EH (cell line): ENCODE results near the gene PDE11A.

Source experiments
- DNase-seq: peaks from one replicate; pipeline ENCODE4 v3.0.0-alpha.2; 2015; ENCODE audit warnings: low read depth

PDE11A gene

DNA sequence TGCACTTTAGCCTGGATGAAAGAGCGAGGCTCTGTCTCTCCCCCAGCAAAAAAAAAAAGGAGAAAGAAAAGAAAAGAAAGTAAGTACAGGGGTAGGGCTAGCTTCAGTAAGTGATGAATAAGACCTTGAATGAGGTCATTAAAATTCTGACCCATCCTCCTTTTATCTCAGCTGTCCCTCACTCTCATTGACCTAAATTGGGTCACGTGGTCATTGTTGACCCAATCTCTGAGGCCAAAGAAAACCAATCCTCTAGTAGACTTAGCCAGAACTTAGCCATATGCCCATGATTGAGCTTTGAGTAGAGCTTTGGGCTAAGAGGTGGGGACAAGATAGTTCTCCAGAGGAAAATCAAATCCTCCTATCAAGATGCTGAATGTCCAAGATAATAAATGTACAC, 149.3 kb downstream of the PDE11A start:
- DNase-seq = no peak

DNA sequence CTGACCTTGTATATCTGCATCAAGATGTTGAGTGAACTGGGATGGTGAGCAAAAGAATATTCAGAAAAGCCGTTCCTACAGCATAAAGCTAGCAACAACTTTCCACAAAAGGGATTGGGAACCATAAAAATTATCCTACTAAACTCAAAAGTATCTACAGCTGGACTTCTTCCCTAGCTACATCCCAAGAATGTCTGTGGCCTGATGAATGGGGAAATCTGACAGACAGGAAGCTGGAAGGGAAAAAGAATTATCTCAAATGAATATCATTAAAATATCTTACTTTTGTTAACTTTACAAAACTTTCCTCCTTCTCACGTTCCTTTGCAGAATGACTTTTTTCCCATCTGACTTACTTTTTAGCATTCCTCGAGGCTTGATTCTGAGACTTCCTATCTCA, 150.9 kb downstream of the PDE11A start:
- DNase-seq = peak; percentile 19

DNA sequence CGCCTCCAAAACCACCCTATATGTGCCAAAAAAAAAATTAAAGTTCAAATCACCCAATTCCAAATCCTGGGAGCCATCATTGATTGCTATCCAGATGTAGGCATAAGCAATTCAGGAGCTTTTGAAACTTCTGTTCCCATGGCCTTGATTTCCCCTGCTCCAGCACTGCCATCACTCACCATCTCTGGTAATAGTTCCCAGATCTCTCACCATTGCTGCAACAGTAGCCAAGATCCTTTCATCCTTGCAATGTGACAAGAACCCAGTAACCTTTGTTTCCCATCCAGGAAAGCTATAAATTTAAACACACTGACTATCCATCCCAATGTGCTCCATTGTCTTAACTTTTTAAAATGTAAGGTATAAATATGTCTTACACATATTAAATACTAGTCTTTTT, 155.4 kb downstream of the PDE11A start:
- DNase-seq = no peak

DNA sequence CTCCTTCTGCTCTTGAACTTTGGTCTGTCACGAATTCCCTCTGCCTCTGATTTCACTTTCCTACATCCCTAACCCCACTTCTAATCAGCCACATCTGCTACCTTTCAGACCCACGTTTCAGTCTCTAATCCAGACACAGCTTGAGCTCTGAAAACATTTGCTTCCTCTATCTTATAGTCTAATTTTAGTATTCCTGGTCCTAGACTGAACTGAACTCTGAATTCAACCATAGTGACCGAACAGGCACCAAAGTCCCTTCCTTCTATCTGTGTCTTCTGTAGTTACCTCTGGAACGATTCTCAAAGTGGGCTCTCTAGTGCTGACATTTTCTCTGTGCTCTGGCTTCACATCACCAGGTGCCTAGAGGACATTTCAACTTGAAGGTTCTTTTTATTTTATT, 156.2 kb downstream of the PDE11A start:
- DNase-seq = no peak

DNA sequence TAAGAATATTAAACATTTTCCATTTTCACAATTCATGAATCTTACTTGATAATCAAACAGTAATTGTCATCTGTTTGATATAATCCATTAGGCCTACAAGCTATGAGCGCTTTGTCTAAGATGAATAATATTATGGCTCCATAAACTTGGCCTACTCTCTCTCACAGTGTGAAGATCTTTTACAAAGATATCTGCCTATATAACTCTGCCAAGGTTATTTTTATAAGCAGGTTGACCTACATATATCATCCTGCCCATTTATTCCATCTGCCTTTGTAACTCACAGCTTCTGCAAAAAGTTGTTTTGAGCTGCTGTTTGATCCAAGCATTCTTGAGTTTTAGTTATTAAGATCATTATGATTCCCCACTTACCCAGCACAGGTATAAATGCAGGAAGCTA, 158.3 kb downstream of the PDE11A start:
- DNase-seq = no peak

DNA sequence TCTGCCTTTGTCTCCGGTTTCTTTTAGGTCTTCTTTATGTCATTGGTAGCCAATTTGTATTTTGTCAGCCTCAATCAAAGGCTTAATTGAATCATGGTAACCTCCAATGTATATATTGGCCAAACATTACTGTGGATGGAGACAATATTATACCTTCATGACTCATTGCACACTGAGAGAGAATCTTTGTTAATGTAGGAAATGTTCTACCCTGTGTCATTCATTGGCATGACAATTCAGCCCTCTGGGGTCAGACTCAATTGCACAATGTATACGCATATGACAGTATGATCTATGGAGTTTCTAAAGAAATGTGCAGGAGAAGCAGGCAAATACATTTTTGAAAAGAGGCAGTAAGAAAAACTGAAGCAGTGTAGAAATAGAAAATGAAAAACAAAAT, 162.6 kb downstream of the PDE11A start:
- no peak for DNase-seq

DNA sequence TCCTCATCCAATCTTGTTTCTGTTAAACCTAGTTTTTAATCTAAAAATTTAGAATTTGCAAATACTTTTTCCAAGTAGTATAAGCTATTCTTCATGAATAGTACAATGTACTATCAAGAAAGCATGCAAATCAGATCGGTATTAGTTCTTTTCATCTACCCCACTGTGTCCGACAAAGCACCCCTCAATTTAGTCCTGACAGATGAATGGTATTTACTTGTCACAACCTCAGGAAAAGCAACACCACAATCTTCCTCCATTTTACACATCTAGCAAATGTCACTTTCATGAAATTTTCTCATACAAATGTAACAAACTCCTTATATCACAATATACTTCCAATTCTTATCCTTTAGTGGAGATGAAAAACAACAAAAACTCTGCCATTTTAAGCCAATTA, 163.8 kb downstream of the PDE11A start:
- no peak for DNase-seq

DNA sequence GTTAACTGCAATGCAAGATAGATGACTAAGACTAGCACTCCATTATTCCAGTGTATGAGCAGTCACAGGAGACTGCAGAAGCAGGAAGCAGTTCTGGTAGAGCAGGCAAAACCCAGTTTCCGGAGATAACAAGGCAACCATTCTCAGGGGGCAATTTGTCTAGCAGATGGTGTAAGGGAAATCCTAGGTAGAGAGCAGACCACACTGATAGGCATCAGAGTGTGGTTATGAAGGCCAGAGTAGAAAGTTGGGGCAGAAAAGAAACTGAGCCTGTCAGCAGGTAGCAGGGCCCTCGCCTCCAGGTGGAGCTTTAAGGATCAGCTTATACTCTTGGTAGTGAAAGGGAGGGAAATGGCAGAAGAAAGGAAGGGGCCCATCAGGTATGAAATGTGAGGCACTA, 164.4 kb downstream of the PDE11A start:
- DNase-seq = no peak

DNA sequence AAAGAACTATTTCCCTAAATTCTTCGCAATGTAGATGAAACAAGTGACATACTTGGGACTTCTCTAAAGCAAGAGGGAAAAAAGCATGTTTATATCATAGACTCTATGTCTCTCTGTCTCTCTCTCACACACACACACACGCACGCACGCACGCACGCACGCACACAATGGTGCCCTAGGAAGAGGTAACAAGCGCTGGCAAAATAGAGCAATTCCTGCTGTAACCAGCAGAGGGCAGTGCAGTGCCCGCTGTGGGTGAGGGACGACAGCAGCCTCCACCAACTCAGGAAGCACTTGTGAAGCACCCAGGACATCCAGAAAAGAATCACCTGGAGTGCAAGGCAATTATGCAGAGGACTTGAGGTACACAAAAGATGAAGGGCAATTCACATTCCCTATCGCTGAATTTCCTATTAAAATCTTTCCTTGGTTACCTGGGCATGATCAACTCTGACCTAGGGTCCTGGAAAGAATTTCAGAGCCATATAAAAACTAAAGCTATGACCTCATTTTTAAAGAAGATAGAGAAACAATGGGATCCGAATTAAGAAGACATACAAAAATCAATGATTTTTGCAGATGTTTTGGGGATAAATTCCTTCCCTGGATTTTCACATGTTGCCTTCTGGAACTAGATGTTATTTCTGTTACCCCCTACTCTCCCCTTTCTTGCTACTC, 166.4 kb downstream of the PDE11A start:
- peak; percentile 60 for DNase-seq

DNA sequence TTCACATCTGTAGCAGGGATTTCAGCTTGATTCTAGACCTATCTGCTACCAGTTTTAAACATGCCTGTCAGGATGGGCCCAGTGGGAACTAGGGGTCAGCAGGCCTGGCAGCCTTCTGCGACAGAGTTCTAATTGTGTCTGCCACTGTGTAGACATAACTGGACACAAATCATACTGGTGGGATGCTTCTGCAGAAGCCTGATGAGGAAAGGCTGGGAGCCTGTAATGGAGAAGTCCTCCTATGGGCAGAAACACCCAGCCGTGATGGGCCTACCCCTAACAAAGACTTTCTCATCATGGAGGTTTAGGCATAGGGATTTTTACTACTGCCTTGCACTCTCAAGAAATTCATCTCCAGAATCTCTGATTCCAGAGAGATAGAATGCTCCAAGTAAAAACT, 166.9 kb downstream of the PDE11A start:
- no peak for DNase-seq

DNA sequence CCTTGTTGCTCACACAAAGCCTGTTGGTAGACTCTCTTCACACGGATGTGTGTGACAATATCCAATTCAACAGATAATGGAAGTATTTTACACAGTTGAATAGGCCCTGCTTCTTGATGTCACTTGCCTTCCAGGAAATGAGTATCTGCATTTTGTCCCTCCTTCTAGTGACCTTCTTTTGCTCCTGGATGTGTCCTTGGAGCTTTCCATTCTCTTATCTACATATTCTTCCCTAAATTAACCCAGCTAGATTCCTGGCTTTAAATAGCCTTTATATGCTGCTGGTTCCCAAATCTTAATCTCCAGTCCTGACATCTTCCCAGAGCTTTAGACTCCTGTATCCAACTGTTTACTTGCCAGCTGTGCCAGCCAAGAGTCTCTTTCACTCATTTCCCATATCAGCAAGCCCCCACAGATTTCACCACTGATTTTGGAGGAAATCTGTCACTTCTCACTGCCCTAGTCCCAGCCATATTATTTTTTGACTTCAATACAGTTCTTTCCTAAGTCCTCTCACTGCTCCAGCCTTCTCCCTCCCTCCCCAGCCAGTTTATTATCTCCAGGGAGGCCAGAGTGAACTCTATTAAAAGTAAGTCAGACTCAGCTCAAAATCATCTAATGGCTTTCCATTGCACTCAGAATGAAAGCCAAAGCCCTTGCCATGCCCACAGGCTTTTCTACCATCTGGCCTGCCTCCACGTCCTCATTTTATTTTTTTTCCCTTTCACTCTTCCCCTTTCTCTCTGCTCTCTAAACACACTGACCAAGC, 170.0 kb downstream of the PDE11A start:
- DNase-seq = no peak

DNA sequence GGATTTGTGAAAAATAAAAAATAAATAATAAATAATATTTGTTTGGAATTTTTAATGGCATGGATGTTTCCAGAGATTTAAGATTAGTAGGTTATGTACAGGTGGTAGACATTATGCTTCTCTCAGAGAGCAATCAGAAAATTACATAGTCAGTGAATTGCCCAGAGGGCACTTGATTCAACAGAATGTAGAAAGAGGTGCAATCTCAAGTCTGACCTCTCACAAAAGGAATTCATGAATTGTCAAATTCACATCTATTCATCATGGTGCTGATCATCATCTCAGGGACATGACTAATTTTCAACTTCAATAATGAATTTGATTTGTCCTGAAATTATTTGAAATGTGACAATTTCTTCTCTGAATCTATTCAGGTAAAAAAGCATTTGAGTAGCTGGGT, 172.5 kb downstream of the PDE11A start:
- no peak for DNase-seq

DNA sequence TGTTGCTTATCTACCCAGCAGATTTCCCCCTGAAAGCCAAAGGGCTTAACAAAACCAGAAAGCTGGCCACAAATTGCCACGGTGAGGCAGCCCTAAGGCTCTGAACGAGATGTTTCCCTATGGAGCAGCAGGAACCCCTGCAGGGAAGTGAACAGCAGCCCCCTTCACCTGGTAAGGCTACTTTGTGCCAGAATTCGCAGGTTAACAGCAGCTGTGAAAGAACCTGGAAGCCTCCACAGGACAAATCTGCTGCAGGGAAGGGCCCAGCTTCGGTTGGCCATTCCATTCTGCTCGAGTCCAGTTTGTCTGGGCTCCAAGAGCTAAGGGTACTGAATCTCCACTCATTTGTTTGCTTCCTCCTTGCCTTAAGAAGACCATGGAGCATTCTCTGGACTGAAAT, 175.3 kb downstream of the PDE11A start:
- DNase-seq = no peak

DNA sequence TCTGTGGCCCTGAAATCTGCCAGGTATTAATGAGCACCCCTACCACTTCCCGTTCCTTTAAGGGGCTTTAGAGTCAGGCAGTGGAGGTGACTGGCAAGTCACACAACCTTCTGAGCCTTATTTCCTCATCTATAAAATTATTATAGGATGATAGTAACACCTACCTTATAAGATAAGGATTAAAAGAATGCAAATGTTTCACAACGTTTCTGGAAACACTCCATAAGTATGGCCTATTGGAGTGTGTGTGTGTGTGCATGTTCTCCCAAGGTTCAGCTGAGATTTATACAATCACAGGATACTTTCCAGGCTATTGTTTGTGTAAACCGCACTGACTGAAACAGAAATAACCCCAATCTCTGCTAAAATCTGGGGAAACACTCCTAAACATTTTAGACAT, 176.0 kb downstream of the PDE11A start:
- DNase-seq = no peak

DNA sequence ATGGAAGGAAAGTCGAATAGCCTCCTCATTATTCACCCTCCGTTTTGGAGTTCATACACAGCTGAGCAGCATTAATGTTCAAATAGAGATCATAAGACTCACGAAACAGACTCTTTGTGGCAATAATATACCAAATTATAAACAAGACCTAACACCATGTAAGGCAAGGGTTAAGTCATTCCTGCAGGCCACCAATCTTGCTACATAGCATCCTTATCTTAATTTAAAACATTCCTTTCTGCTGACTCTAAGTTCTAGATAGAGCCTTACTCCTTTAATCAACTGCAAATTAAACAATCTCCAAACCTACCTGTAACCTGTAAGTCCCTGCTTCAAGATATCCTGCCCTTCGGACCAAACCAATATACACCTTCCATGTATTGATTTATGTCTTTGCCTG, 178.0 kb downstream of the PDE11A start:
- no peak for DNase-seq

DNA sequence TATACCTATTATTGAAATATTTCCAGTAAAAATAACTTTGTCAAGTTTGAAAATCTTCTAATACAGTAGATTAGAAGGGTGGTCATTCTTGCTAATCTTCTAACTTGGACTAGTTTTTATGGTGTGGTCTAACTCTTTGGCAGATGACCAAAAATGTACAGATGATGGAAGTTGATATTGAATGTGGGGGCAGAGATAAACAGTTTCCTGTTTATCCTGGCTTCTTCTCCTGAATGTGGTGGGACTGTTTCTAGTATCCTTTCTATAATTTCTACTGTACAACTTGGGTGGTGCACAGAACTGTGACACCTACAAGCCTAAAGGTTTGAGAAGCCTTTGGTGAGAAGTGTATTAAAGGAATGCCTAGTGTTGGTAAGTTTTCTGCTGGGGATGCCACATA, 178.7 kb downstream of the PDE11A start:
- DNase-seq = peak; percentile 3

DNA sequence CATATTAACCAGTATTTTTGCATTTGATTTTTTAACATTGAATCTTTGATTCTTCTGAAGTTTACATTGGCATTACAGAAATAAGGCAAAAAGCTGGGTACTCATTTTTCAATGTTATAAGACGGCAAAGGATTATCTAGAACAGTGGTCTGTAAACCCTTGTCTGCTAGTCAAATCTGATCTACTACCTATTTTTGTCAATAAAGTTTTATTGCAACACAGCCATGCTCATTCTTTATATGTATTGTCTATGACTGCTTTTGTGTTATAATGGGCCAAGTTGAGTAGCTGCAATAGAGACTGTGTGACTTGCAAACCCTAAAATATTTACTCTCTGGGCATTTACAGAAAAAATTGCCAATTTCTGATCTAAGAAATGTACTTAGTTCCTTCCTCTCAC, 181.0 kb downstream of the PDE11A start:
- DNase-seq = no peak

DNA sequence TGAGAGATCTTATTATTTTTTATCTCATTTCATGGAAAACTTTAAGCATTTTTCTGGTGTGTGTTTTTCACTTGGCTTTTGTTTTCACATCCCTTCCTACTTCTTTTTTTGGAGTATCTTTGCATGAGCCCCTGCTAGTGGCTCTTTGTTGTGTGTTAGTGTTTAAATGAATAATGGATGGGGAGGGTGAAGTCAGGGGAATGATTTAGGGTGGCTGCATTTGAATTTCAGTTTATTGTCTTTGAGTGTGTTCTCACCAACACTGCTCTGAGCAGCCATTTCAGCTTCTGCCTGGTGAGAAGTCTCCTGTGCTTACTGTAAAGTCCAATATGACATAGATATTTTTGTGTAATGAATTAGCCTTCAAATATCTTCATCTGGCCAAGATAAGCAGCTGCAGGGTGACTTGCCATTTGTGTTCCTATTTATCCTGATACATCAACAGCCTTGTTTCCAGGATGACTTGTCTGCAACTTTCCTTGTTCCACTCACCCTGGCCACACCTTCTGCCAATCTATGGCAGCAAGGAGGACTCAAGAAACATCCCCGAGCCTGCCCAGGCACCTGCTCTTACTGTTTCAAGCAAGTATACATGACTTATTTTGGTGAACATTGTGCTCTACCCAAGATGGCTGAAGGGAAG, 182.6 kb downstream of the PDE11A start:
- DNase-seq = no peak

DNA sequence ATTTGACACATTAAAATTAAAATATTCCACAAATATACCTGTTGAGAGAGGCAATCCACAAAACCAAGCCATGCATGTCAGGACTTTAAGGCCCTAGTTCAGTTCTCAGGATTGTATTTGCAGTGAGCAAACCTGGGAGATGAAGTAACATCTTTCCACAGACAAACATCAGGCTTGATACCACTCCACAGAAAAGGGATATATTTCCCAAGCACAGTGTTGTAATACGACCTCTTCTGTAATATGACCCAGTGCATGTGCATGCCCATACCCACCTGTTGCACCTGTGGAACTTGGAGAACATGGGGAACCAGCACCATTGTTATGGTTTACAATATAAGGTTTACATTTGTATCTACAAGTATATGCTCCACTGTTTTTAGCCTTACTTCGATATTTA, 184.0 kb downstream of the PDE11A start:
- DNase-seq = no peak

DNA sequence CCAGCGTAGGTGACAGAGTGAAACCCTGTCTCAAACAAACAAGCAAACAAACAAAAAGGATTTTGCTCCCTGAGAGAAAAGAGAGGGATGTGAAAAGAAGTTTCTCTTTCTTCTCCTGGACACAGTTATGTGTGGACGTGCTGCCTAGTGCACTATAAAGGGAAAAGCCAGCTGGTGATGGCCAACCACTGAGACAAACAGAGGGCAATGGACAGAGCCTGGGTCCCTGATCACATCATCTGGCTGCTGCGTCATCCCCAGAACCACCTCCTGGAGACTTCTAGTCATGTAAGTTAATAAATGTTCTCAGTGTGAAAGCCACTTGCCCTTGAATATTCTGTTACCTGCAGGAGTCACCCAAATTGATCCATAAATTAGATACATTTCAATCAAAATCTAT, 184.9 kb downstream of the PDE11A start:
- DNase-seq = no peak

DNA sequence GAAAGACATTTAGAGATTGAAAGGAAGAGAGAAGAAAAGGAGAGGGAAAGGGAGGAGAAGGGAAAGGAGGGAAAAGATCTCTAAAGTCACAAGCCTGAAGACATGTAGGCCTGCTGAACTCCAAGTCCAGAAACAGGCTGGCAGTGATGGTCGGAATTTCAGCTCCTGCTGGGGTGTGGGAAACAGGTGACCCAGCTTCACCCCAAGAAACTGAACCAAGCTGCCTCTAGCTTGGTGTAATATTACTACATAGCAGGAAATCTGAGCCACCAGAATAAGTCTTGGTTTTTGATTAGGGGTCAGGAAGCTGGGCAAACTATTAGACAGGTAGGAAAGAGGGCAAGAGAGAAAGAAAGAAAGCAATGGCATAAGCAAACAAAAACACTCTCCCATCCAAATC, 185.8 kb downstream of the PDE11A start:
- no peak for DNase-seq

DNA sequence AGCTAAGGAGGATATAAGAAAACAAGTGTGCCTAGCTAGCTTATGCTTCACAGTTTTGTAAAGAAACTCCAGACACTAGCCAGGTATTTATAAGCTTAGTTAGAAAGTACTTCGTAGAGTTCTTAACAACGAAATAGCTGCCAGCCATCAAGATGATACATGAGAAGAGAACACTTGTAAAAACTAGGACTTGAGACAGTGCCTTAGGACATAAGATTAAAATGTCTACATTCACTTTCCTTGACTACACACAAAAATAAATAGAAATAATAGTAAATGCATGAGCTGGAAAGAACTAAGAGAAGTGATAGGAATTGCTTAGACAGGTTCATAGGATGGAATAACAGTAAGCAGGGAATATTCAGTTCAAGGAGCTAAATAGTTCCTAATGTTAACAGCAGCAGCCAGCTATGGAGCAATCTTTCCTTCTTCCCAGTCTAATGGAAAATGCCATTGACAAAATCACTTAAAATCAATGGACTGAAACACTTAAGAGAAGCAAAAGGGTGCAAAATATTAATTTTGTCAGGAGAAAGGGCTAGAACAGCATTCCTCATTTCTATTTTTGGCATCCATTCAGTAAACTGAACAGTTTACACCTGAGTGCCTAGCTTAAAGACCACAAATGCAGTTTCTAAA, 186.6 kb downstream of the PDE11A start:
- no peak for DNase-seq

DNA sequence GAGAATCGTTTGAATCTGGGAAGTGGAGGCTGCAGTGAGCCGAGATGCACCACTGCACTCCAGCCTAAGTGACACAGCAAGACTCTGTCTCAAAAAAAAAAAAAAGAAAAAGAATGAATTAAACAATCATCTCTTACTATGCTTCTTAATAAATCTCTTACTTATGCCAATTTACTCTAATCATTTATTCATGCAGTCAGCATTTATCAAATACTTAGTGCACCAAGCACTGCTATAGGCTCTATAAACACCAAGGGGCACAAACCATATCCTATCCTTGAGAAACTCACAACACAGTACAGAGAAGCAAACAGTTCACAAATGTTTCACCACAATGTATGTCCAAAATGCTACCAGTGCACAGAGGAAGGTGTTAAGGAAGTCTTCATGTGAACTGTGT, 189.4 kb downstream of the PDE11A start:
- no peak for DNase-seq
